GM11168 (cell line): ENCODE results near the gene CCDC85C.

Experiments
- in situ Hi-C: fragments of 300-500 bp; cut with MboI; formaldehyde crosslinking; loops from one replicate; pipeline ENCODE4 v1.12.0; 2022; ENCODE audit warnings: low sequenced_read_pairs; ENCODE audit not compliant: unreplicated experiment

CCDC85C gene

DNA sequence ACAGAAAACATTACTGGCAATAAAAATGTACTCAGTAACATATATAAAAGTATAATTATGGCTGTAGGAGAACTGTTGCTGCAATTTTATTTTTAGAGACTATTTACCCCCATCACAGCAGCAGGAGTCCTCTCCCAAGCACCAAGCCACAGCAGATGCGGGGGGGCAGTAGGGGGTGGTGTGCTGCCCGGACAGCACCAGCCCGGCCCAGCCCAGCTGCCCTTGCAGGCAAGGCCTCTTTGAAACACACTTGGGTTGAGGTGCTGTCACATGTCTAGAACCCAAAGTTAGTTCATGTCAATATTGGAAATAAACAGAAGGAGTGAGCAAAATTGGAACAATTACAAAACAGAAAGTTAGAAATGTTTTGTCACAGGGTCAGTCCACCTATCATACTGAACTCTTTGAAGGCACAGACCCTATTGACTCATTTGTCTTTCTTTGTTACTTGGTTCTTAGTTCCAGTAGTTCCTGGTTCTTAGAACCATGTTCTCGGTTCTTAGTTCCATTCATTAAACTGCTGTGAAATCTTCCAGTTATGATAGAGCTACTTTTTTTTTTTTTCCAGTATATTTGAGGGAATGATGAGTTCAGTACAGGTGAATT is 100.1 kb downstream of the CCDC85C start:
- in situ Hi-C loops, result loop anchor here (25.0 kb wide), 1 partner anchor 383 kb away; no protein-coding TSS in a partner anchor

DNA sequence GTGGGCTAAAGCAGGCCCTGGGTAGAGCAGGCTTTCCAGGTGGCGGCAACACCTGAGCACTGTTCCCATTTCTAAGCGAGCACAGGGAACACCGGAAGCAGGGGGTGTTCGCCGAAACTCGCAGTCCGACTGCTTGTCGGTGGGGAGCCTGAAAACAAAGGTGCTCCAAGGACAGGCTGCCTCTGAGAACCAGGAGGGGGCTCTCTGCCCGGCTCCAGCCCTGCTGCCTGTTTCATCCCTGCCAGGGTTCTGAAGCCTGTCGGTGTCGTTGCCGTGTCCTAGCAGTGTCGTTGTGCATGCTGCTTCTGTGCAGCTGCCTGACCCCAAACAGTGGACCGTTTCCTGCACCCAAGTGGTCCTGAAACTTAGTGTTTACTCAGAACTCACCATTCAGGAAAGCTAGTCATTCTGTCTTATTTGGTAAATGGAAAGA is 101.0 kb downstream of the CCDC85C start:
- in situ Hi-C loops, result loop anchor here (25.0 kb wide), 1 partner anchor 384 kb away; no protein-coding TSS in a partner anchor

DNA sequence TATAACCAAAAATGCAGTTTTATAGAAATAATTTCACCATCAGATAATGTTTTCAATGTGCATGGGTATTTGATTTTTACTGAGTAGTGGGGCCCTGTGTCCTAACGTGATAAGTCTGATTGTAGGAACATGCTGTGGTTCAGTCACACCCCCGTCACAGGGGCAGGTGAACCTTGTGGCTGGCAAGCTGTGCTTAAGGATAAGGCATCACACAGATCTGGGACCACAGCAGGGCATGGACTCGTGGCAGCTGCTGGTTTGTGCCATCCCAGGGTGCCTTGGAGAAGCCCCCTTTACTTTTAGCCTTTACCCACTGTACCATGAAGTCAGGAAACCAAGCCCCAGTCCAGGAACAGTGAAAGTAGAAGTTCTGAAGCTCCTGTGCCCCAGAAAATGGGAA is 106.1 kb downstream of the CCDC85C start:
- in situ Hi-C loops, result no loop called here

DNA sequence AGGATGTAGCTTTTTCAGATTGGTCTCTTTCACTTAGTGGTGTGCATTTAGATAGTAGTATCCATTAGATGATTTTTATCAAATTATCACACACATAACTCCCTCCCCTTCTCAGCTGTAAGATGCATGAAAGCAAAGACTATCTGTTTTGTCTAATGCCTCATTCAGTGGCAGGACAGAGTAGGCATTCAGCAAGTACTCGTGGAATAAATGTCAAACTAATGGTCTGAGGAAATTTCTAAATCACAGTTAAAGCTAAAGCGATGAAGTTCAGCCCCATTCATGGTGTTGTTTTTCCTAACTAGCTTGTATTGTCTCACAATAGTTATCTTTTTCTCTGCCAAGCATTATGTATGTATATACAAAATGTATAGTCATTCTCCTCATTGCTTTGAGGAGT is 106.7 kb downstream of the CCDC85C start:
- in situ Hi-C loops, result no loop called here

DNA sequence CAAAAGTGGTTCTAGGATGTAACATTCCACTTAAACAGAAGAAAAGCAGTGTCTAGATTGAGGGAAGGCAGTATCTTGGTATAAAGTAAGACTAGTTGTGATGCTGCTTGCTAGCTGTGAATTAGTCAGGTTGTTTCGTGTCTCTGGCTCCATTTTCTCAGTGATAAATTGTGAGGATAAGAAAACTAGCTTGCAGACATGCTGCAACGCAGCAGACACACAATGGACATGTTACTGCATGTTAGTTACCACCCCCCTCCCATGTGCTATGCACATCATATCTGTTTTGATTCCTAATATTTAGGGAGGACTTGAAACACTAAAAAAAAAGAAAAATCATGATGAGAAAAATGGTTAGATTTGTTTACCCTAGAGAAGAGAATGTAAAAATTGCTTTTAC is 119.9 kb downstream of the CCDC85C start:
- in situ Hi-C loops, result no loop called here

DNA sequence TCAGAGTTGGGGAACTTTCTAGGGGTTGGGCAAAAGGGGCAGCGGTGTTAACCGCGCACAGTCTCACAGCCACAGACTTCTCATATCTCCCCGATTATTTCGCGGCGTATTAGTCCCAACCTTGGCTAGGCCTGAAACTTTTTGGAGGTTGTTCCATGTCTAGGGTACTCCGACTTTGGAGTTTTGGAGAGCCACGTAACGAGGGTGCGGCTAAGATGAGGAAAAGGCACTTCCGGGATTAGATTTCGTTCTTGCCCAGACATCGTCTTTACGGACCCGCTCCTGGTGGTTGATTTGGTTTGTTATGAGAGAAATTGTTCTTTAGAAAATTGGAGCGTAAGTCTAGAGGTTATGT is 122.3 kb downstream of the CCDC85C start:
- in situ Hi-C loops, result no loop called here

DNA sequence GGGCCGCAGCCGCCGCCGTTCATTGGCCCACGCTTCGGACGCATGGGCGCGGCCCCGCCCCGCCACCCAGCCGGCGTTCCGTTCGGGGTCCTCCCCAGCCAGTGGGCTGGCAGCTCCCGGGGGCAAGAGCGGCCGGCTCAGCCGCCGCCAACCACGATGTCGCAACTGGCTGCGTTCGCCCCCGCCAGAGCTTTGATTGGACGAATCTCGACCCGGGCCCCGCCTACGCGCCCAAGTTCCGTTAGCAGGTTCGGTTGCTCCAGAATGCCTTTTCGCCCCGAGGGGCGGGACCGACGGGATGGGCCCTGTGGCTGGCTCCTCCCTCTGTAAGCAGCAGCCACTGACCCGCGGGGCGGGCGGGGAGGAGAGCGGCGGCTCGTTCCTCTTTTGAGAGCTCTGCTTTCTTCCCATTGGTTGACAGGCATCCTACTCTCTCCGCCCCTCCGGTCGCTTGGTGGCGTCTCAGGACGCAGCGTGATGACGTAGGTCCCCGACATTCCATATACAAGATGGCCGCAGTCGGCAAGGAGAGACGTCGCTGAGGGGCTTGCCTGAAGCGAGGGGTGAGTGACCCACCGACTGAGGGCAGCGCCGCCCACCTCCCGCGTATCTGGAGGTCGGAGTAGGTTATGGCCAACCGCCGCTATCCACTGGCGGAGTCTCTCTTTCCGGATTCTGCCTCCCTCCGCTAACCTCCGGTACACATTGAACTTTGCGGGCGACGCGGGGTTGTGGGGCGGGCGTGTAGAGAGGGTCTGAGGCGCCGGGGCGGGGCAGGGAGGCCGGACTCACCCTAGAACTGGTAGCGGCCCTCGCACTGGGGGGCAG is 122.9 kb downstream of the CCDC85C start, which contains the start of gene CCNK:
Gene CCNK, plus strand, starts transcription at position 493 of the 828 bp plus-strand sequence. CDS start 11,269 bp downstream, outside the sequence.
- in situ Hi-C loops, result no loop called here

DNA sequence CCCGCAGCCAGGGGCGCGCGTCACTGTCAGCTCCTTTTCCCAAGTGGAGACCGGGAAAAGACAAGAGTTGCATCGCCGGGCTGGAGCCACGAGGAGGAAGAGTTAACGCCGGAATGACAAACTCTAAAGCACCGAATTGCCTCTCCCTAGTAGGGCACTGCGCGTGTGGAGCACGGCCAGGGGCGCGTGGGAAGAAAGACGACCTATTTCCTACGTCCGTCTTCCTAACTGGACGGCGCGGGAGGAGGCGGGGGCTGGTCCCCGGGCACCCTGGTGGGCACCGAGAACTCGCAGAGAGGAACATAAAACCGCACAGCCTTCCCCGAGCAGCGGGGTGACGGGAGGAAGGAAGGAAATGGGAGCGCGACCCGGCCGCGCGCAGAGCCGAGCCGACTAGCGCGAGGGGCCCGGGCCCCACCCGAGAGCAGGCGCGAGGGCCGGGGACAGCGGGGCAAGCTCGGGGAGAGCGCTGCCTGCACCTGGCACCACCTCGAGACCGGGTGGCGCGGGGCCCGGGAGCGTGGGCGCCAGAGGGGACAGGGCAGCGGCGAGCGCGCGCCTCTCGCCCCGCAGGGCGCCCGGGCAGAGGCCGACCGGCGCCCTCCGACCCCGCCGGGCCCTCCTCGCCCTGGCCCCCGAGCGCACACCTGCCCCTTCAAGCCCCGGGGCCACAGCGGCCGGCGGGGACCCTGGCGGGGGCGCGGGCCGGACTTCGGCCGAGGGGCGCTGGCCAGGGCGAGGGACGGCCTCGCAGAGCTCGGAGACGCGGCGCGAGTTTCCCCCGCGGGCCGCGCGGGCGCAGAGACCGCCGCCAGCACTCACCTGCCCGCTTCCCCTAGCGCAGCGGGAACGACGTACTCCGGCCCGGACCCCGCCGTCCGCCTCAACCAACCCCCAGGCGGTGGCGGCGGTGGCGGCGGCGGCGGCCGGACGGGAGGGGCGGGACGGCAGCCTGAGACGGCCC is 123.8 kb downstream of the CCDC85C start, which contains the start of gene SETD3:
Gene SETD3, minus strand, starts transcription at position 954 of the 964 bp plus-strand sequence. CDS start 15,054 bp downstream, outside the sequence.
- in situ Hi-C loops, result no loop called here

DNA sequence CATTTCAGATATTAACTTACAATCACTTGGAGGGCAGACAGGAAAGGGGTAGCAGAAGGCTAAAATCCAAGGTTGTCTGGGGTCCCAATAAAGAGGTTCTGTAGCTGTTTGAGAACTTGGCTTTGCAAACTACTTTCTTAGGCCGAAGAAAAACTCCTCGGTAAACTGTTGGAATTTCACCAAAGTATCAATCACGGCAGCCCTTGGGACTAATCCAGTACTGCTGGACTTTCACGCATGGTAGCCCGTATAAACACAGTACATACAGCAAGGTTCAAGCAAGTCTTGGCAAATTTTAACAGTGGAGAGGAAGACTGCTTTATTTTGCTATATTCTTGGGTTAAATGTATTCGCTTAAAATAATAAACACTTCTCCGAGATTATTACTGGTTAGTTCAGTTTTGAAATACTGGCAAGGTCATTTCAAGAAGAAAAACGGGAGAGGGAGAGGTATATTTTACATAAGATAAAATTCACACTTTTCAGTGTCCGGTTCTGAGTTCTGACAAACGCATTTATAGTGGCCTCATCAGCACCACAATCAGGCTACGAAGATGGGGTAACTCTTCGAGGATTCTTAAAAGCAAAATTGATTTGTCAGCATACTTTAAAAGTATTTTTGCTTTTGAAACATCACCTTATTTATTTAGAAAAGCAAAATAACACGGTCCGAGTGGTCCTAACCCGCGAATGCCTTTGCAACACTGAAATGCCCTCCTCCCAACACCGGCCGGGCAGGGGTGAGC is 124.7 kb downstream of the CCDC85C start:
- in situ Hi-C loops, result no loop called here

DNA sequence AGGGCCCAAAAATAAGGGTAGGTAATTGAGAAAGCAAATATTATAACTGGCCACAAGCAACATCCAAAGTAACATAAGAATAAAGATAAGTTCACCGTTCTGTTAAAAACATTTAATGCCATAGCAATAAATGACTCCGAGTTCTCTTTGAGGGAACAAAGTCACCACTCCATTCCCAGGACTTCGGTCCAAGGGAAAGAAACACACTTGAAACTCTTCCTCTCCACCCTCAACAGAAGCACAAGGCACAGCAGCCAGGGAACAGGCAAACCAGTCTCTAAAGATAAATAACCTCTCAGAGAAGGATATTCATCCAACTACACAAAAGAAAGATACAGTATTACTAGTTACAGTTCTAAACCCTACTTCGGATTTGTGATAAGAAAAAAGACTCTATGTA is 125.9 kb downstream of the CCDC85C start:
- in situ Hi-C loops, result no loop called here

DNA sequence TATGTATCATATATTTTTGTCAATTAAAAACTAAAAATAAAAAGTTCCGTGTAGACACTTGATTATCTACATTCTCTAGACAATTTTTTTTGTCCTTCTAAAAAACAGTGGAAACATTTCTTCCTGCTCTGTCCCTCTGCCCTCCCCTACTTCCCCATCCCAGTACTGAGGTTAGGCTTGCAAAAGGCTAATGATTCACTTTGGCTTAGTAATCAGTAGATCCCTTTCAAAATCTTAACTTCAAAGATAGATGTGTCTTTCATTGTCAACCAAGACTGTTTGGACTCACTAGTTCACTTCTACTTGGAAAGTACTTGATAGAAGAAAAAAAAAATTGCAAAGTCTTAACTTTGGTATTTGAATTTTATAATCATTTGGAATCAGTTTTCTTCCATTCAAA is 127.1 kb downstream of the CCDC85C start:
- in situ Hi-C loops, result no loop called here

DNA sequence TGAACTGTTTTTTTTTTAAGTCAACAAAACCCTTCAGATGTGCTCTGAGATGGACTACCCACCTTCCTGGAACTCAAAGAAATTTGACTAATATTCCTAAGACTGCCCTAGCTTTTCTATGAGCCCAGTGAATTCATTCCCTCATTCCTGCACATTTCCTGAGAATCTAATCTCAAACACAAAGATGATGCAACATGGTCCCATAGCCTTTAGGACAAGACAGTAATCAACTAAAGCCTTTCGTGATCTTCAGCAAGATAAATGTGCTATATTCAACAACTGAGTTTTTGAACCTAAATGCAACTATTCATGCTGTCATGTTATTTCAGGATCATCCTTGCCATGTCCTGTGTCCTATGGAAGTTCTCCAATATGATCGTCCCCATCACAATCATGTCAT is 128.3 kb downstream of the CCDC85C start:
- in situ Hi-C loops, result no loop called here

DNA sequence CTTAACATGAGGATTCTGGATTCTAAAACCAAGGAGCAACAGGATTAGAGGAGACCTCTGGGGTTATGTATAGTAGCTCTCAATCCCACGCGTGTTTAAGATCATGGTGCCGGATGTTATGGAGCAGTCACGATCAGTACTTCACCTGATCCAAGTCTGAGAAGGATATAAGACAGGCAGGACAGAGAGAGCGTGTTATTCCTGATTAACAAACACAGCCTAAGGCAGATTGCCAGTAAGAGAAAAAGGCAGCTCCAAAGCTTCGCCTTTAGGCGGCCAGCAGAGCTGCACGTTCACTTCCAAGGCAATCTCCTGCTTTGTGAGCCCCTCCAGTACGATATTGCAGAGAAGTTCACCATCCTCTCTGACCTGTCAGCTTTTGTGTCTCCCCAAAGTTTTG is 128.8 kb downstream of the CCDC85C start:
- in situ Hi-C loops, result no loop called here

DNA sequence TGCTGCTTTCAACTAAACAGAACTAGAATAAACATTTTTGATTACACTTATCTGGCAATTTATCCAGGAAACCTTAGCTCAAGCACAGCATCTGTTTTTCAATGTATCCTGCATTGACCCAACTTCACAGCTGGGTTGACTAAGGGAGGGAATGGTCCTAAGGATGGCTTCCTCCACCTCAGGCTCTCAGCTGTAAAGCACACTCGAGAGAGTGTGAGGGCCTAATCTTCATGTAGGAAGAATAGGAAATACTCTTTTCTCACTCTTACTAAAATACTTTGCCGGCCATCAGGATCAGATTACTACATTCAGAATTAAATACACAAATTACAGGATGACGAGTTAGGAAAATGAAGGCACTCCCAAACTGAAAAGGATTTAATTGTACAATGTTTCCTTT is 130.5 kb downstream of the CCDC85C start:
- in situ Hi-C loops, result no loop called here

DNA sequence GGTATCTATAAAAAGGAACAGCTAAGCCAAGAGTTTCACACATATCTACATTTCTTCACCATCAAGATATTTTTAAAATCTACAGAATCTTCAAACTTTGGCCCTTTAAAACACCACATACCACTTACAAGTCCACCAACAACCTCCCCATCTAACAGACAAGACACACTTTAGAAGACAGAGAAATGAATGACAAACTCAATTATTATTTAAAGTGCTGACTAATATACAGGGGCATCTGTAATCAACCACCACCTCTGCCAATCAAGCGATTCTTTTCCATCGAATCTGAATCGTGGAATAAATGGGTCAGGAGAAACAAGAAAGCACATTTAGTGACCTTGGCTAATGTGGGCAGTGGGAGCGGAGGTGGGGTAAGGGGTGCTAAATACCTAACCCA is 131.1 kb downstream of the CCDC85C start:
- in situ Hi-C loops, result no loop called here

DNA sequence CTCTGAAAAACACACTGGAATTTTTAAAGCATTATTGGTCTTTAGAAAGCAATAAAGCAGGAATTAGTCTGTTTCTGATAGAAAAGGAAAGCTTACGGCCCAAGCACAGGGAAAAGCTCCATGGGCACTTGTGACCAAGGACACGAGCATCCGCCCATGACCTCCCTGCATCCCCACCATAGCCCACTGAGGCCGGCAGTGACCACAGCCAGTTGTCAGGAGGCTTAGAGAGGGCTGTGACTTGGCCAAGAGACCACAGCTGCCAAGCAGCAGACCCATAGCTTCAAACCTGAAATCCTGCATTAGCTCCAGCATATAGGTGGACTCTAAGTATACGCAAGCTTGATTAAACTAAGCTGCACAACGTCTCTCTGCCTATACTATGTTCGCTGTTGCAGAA is 132.3 kb downstream of the CCDC85C start:
- in situ Hi-C loops, result no loop called here

DNA sequence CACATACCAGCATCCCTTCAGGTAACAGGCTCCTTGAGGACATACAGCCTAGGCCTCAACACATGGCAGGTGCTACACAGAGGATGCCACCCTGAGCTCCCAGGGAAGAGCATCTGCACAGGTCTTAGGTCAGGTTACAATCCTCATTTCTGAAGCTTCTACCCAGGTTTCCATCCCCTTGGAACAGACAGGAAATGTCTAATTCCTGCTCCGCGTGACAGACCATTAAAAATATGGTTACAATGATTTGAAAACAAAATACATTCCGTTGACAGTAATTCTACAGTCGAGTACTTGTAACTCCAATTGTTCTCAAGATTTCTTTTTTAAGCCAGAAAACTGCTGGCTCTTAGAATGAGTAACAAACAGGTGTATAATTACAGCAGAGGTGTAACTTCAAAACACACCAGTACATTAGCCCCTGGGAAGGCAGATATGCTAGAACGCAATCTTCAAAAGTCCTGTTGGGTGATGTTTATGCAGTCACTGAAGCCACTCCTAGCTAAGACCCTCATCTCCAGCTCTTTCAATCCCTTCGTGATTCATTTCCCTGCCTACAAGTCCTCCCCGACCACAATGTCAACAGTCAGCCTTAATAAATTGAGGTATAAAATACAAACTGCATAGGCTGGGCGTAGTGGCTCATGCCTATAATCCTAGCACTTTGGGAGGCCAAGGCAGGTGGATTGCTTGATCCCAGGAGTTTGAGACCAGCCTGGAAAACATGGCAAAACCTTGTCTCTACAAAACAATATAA is 135.0 kb downstream of the CCDC85C start:
- in situ Hi-C loops, result no loop called here

DNA sequence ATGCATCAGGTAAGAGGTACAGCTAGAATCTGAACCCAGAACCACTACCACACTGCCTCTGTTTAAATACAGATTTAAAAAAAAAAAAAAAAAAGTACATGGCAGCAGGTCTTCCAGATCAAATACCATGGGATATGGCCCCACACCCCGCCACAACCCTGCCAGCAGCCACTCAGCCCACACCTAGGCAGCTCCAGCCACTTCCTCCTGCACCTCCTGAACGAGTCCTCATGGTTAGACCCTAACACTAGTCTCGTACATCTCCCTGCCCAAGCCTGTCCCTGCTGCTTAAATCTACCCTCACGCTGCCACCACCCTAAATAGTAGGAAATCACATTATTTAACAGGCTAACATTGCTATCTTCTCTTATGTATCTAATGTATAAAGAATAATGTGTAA is 135.9 kb downstream of the CCDC85C start:
- in situ Hi-C loops, result no loop called here
